22Rv1 (cell line): ENCODE measurements around the gene EPHA6.

Experiments
- ZFX ChIP-seq: fragments of 450-650 bp; IDR thresholded peaks from 2 replicates; pipeline ENCODE4 v1.6.1; 2017; ENCODE audit warnings: antibody characterized with exemption, borderline replicate concordance
- TF ChIP-seq, protein P1 (sequence below): fragments of 450-650 bp; IDR thresholded peaks from 2 replicates; pipeline ENCODE4 v1.5.1; 2017; ENCODE audit warnings: mild to moderate bottlenecking

DNA sequence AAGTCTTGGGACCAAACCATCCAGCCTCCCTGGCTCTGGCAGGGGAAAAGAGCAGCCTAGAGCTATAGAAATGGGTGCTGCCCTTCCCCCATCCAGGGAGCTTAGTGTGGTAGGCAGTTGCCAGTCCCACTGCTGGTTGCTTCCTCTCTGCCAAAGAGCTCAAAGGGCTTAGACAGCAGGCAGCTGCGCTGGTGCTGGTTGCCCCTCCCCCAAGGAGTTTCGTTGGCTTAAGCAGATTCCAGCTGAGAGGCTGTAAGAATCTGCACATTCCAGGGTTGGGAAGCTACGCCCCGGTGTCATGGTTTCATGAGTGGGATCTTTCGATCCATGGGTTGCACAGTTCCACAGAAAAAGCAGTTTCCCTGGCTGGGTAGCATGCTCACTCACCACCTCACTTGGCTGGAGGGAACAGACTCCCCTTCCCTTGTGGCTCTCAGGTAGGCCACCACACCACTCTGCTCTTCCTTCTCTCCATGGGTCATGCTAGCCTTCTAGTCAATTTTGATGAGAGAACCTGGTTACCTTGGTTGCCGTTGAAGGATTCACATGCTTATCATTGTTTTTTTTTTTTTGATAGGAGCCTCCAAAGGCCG lies 195.1 kb downstream of the EPHA6 start:
- TF ChIP-seq, protein P1, sequence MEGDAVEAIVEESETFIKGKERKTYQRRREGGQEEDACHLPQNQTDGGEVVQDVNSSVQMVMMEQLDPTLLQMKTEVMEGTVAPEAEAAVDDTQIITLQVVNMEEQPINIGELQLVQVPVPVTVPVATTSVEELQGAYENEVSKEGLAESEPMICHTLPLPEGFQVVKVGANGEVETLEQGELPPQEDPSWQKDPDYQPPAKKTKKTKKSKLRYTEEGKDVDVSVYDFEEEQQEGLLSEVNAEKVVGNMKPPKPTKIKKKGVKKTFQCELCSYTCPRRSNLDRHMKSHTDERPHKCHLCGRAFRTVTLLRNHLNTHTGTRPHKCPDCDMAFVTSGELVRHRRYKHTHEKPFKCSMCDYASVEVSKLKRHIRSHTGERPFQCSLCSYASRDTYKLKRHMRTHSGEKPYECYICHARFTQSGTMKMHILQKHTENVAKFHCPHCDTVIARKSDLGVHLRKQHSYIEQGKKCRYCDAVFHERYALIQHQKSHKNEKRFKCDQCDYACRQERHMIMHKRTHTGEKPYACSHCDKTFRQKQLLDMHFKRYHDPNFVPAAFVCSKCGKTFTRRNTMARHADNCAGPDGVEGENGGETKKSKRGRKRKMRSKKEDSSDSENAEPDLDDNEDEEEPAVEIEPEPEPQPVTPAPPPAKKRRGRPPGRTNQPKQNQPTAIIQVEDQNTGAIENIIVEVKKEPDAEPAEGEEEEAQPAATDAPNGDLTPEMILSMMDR: no peak
- no peak for TF ChIP-seq ZFX
